OCI-LY3 (cell line): Measurements from ENCODE around the gene ADGRV1.

Experiments
- H2AFZ ChIP-seq: fragments of 200-600, 300-600 bp; shearing (Covaris generic); 2 replicates; pipeline ENCODE4 v1.6.0; 2014; ENCODE audit warnings: antibody characterized with exemption, low read depth, low read length
- H3K27ac ChIP-seq: fragments of 200-600, 300-600 bp; sonication (generic); 2 replicates; pipeline ENCODE4 v1.5.1; 2014; ENCODE audit warnings: mild to moderate bottlenecking, low read length, moderate library complexity, mixed read lengths
- H3K27me3 ChIP-seq: fragments of 200-600, 300-600 bp; sonication (generic); 2 replicates; pipeline ENCODE4 v1.6.1; 2014; ENCODE audit warnings: low read depth, low read length, mixed read lengths
- H3K36me3 ChIP-seq: fragments of 200-600, 300-600 bp; sonication (generic); replicated peaks from 2 replicates; pipeline ENCODE3; 2014; ENCODE audit warnings: low read depth, low read length, mixed read lengths
- H3K4me1 ChIP-seq: fragments of 300-600, 200-600 bp; sonication (generic); 2 replicates; pipeline ENCODE4 v1.6.1; 2014; ENCODE audit warnings: low read length, mixed read lengths
- H3K4me2 ChIP-seq: fragments of 200-600, 300-600 bp; sonication (generic); 2 replicates; pipeline ENCODE4 v1.6.1; 2014; ENCODE audit warnings: low read length, mixed read lengths
- H3K4me3 ChIP-seq: fragments of 300-600, 200-600 bp; sonication (generic); 2 replicates; pipeline ENCODE4 v1.5.1; 2014; ENCODE audit warnings: antibody characterized with exemption, mild to moderate bottlenecking, low read length, moderate library complexity
- H3K79me2 ChIP-seq: fragments of 300-600, 200-600 bp; shearing (Covaris generic); 2 replicates; pipeline ENCODE4 v1.6.1; 2014; ENCODE audit warnings: mild to moderate bottlenecking, low read length, mixed read lengths
- H3K9ac ChIP-seq: fragments of 300-600, 200-600 bp; shearing (Covaris generic); 2 replicates; pipeline ENCODE4 v1.6.0; 2014; ENCODE audit warnings: mild to moderate bottlenecking, low read length, moderate library complexity
- H3K9me3 ChIP-seq: fragments of 200-600, 300-600 bp; shearing (Covaris generic); 2 replicates; pipeline ENCODE4 v1.6.1; 2014; ENCODE audit warnings: low read length, mixed read lengths; ENCODE audit not compliant: insufficient read depth
- H4K20me1 ChIP-seq: fragments of 200-600, 300-600 bp; sonication (generic); 2 replicates; pipeline ENCODE4 v1.6.1; 2016; ENCODE audit warnings: low read length, mixed read lengths; ENCODE audit not compliant: insufficient read depth
- EZH2phosphoT487 ChIP-seq: fragments of 200-600 bp; shearing (Covaris generic); IDR thresholded peaks from 2 replicates; pipeline ENCODE4 v1.6.1; 2018; ENCODE audit warnings: antibody characterized with exemption, mixed run types, low read depth
- TF ChIP-seq, protein P1 (sequence below): fragments of 200-600, 300-600 bp; sonication (generic); IDR thresholded peaks from 2 replicates; pipeline ENCODE4 v1.5.1; 2014; ENCODE audit warnings: antibody characterized with exemption, low read length, low read depth

The ADGRV1 gene

DNA sequence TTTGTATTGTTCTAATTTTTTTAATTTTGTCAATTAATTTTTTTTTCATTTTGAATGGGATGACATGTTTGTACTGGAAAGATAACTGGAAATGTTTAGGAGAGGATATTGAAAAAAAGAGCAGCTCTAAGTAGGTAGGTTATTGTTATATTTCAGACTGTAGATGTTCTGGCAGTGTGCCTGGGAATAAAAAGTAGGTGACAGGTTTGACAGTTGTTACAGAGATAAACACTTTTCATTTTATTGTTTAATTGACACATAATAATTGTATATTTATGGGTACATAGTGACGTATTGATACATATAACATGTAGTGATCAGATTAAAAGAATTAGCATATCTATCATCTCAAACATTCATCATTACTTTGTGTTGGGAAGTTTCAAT is 545.5 kb downstream of the ADGRV1 start:
- H3K9me3 ChIP-seq = no peaks in the 10 kb centered on the region

DNA sequence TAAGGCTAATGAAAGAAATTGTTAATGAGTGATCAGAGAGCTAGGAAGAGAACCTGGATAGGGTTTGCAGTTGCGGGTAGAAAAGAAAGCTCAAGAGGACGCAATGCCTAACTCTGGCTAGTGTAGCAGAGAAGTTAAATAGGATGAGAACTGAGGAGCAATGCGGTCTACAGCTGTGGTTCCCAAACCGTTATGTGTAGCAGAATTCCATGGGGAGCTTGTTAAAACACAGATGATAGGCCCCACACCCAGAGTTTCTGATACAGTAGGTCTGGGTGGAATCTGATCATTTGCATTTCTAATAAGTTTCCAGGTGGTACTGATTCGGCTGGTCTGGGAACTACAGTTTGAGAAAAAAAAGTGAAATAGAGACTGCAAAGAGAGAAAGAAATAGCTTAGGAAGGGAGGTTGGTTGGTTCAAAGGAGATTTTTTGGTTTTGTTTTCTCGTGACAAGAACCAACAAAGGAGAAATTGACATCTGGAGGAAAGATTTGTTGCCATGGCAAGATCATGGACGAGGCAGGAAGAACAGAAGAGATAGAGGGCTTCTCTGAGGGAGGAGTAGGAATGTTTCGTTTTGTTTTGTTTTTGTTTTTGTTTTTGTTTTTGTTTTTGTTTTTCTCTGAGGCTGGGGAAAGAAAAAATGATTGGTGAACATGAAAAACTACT is 548.4 kb downstream of the ADGRV1 start:
- H3K4me2 ChIP-seq = no peak overlapping the region
- no peak overlapping the region for H3K4me3 ChIP-seq
- H4K20me1 ChIP-seq = no peaks in the 10 kb centered on the region
- H3K4me1 ChIP-seq = no peaks in the 10 kb centered on the region
- no peaks in the 10 kb centered on the region for H3K36me3 ChIP-seq
- H3K27ac ChIP-seq = no peak overlapping the region
- H3K27me3 ChIP-seq = no peaks in the 10 kb centered on the region
- no peak overlapping the region for H2AFZ ChIP-seq
- no peak overlapping the region for H3K9ac ChIP-seq
- no peak for TF ChIP-seq EZH2phosphoT487
- TF ChIP-seq, protein P1, sequence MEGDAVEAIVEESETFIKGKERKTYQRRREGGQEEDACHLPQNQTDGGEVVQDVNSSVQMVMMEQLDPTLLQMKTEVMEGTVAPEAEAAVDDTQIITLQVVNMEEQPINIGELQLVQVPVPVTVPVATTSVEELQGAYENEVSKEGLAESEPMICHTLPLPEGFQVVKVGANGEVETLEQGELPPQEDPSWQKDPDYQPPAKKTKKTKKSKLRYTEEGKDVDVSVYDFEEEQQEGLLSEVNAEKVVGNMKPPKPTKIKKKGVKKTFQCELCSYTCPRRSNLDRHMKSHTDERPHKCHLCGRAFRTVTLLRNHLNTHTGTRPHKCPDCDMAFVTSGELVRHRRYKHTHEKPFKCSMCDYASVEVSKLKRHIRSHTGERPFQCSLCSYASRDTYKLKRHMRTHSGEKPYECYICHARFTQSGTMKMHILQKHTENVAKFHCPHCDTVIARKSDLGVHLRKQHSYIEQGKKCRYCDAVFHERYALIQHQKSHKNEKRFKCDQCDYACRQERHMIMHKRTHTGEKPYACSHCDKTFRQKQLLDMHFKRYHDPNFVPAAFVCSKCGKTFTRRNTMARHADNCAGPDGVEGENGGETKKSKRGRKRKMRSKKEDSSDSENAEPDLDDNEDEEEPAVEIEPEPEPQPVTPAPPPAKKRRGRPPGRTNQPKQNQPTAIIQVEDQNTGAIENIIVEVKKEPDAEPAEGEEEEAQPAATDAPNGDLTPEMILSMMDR = no peak
- no peaks in the 10 kb centered on the region for H3K9me3 ChIP-seq
- H3K79me2 ChIP-seq = no peaks in the 10 kb centered on the region

More for the DNA sequence above, 545.5 kb downstream of the ADGRV1 start:
- Histone ChIP-seq H2AFZ (no peak overlapping the region), H3K79me2 (no peaks in the 10 kb centered on the region), H3K27ac (no peak overlapping the region), H4K20me1 (no peaks in the 10 kb centered on the region), H3K4me1 (0 out of 2 replicates have a peak, but pooled peaks cover 2% of the 10 kb centered on the region), H3K27me3 (no peaks in the 10 kb centered on the region), H3K4me3 (no peak overlapping the region), H3K36me3 (no peaks in the 10 kb centered on the region), H3K4me2 (no peak overlapping the region), H3K9ac (no peak overlapping the region)
- TF ChIP-seq, protein P1 = no peak
- TF ChIP-seq EZH2phosphoT487 = no peak

DNA sequence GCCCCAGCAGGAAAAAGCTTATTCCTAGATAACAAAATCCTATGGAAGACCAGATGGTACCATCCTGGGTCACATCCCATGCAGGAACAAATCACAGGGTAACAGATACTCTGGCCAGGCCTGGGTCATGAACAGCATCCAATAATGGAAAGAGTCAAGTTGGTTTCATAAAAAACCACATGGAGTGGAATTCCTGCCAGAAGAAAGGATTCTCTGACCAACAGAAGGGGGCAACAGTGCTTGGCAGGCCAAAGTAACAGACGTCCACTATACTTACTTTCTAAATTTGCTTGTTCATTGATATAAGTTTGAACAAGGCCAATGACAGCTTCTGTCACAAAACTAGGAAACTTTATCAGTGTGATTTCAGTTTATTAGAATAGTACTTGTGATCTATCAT is 551.0 kb downstream of the ADGRV1 start:
- no peak overlapping the region for H3K4me3 ChIP-seq
- H3K79me2 ChIP-seq = no peaks in the 10 kb centered on the region
- H3K9me3 ChIP-seq = no peaks in the 10 kb centered on the region
- no peaks in the 10 kb centered on the region for H3K4me1 ChIP-seq
- no peak overlapping the region for H3K9ac ChIP-seq
- H2AFZ ChIP-seq = no peak overlapping the region
- no peak overlapping the region for H3K4me2 ChIP-seq
- H4K20me1 ChIP-seq = no peaks in the 10 kb centered on the region
- H3K36me3 ChIP-seq = no peaks in the 10 kb centered on the region
- H3K27me3 ChIP-seq = no peaks in the 10 kb centered on the region
- H3K27ac ChIP-seq = no peak overlapping the region
- TF ChIP-seq EZH2phosphoT487 = no peak
- TF ChIP-seq, protein P1 = no peak

DNA sequence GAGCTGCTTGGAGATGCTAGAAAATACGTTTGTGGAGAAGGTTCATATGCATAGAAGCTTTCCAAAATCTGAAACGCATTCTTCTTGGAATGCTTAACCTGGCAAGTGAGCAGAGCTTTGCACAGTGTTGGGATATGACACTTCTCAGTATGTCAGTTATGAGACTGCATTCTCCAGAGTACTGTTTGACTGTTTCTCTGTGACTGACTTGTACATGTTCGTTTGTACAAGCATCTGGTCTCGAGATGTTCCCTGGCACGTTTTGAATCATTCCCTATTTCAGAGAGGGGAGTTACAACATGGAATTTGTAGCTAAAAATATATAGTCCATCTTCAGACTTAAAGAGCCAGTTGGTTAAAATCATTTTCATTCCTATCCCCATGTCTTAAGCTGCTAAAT is 552.1 kb downstream of the ADGRV1 start:
- no peak overlapping the region for H2AFZ ChIP-seq
- no peak overlapping the region for H3K27ac ChIP-seq
- H4K20me1 ChIP-seq = no peaks in the 10 kb centered on the region
- H3K4me2 ChIP-seq = no peak overlapping the region
- H3K9ac ChIP-seq = no peak overlapping the region
- no peak for TF ChIP-seq EZH2phosphoT487
- TF ChIP-seq, protein P1 = no peak
- H3K9me3 ChIP-seq = no peaks in the 10 kb centered on the region
- H3K4me3 ChIP-seq = no peak overlapping the region
- H3K36me3 ChIP-seq = no peaks in the 10 kb centered on the region
- H3K4me1 ChIP-seq = no peaks in the 10 kb centered on the region
- no peaks in the 10 kb centered on the region for H3K79me2 ChIP-seq
- H3K27me3 ChIP-seq = no peaks in the 10 kb centered on the region
